OCI-LY1 (cell line): ENCODE results near the gene TUT7.

Experiments used
- CTCF ChIP-seq: fragments of 200-600 bp; sonication (generic), shearing (Covaris generic); IDR thresholded peaks from 2 replicates; pipeline ENCODE4 v1.5.1; 2017; ENCODE audit warnings: mild to moderate bottlenecking, antibody characterized with exemption, low read length, moderate library complexity, mixed read lengths
- EZH2 ChIP-seq: fragments of 200-600 bp; sonication (generic), shearing (Covaris generic); IDR thresholded peaks from 2 replicates; pipeline ENCODE4 v1.8.0; 2017; ENCODE audit warnings: borderline replicate concordance, mixed run types, mild to moderate bottlenecking, antibody characterized with exemption, low read length, moderate library complexity, mixed read lengths

- TF ChIP-seq CTCF (no peak), EZH2 (no peak)
Observed at GRCh38 chr9:86282979-86283535, 71.2 kb downstream of the TUT7 start.
